ENCODE measurements around the gene KRTAP5-5. TPM values are rescaled to one million over a fixed set of nuclear protein-coding genes. Genes with fewer than 3 reads are reported as not detected.

KRTAP5-5 gene
- total RNA-seq, 1 experiment from 2014 or later: not detected

DNA sequence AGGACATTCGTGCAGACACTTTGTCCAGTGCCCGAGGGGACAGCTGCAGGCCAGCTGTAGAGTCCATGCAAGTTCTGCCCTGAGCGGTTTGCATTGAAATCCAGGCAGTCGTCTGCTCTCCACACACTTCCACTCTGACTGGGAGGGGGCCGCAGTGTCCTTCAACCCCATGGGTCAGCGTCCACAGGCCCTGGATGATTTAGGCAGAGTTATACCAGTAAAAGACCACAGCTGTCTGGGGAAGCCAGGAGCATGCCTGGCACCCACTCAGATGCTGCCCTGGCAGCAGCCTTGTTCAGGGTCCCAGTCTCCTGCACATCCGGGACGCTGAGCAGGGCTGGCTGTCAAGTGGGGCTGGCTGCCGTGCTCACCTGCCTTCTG is 26.5 kb downstream of the KRTAP5-5 start:
- no peak for DNase-seq (ENCODE audit: low spot score)
- no peaks in the 10 kb centered on the region for H3K4me1 Mint-ChIP-seq
- CTCF ChIA-PET: interaction anchor here (1.1 to 4.3 kb wide), 2 partner anchors 37 to 169 kb away, joined by 3 to 121 read pairs; no protein-coding TSS in a partner anchor

More for the DNA sequence above, 26.5 kb downstream of the KRTAP5-5 start:
- no peak overlapping the region for H3K27ac Mint-ChIP-seq
- H3K36me3 Mint-ChIP-seq: no peaks in the 10 kb centered on the region
- no peaks in the 10 kb centered on the region for H3K9me3 Mint-ChIP-seq
- peaks cover 21% of the 10 kb centered on the region for H3K27me3 Mint-ChIP-seq (ENCODE audit: low read depth)
- POLR2A ChIA-PET: no interaction called here
- ATAC-seq: no peak
- no peak overlapping the region for H3K4me3 Mint-ChIP-seq
- TF ChIP-seq E2F5 (CRISPR knock-in tag; IDR thresholded peaks at IDR 0.05) (no peak), ZMAT4 (CRISPR knock-in tag; IDR thresholded peaks at IDR 0.05) (no peak), JAZF1 (CRISPR knock-in tag; IDR thresholded peaks at IDR 0.05) (no peak), FOXJ3 (CRISPR knock-in tag; IDR thresholded peaks at IDR 0.05; ENCODE audit: borderline replicate concordance) (no peak), NFATC4 (CRISPR knock-in tag; IDR thresholded peaks at IDR 0.05) (no peak), ZBTB43 (CRISPR knock-in tag; IDR thresholded peaks at IDR 0.05) (no peak), SMAD4 (CRISPR knock-in tag; IDR thresholded peaks at IDR 0.05) (no peak), CREM (CRISPR knock-in tag; IDR thresholded peaks at IDR 0.05) (no peak), HMGA2 (CRISPR knock-in tag; IDR thresholded peaks at IDR 0.05) (no peak), SP1 (CRISPR knock-in tag; conservative IDR thresholded peaks at IDR 0.05) (no peak), ZNF281 (CRISPR knock-in tag; IDR thresholded peaks at IDR 0.05) (no peak), ATF6 (CRISPR knock-in tag; IDR thresholded peaks at IDR 0.05) (no peak), OVOL2 (CRISPR knock-in tag; IDR thresholded peaks at IDR 0.05; ENCODE audit: borderline replicate concordance) (no peak), FOXK1 (CRISPR knock-in tag; IDR thresholded peaks at IDR 0.05) (no peak), ZNF138 (CRISPR knock-in tag; conservative IDR thresholded peaks at IDR 0.05) (no peak), IRF2 (CRISPR knock-in tag; IDR thresholded peaks at IDR 0.05; ENCODE audit: borderline replicate concordance, low read depth) (no peak)
- TF ChIP-seq, protein P1, sequence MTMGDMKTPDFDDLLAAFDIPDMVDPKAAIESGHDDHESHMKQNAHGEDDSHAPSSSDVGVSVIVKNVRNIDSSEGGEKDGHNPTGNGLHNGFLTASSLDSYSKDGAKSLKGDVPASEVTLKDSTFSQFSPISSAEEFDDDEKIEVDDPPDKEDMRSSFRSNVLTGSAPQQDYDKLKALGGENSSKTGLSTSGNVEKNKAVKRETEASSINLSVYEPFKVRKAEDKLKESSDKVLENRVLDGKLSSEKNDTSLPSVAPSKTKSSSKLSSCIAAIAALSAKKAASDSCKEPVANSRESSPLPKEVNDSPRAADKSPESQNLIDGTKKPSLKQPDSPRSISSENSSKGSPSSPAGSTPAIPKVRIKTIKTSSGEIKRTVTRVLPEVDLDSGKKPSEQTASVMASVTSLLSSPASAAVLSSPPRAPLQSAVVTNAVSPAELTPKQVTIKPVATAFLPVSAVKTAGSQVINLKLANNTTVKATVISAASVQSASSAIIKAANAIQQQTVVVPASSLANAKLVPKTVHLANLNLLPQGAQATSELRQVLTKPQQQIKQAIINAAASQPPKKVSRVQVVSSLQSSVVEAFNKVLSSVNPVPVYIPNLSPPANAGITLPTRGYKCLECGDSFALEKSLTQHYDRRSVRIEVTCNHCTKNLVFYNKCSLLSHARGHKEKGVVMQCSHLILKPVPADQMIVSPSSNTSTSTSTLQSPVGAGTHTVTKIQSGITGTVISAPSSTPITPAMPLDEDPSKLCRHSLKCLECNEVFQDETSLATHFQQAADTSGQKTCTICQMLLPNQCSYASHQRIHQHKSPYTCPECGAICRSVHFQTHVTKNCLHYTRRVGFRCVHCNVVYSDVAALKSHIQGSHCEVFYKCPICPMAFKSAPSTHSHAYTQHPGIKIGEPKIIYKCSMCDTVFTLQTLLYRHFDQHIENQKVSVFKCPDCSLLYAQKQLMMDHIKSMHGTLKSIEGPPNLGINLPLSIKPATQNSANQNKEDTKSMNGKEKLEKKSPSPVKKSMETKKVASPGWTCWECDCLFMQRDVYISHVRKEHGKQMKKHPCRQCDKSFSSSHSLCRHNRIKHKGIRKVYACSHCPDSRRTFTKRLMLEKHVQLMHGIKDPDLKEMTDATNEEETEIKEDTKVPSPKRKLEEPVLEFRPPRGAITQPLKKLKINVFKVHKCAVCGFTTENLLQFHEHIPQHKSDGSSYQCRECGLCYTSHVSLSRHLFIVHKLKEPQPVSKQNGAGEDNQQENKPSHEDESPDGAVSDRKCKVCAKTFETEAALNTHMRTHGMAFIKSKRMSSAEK (CRISPR knock-in tag; IDR thresholded peaks at IDR 0.05; ENCODE audit: borderline replicate concordance): no peak
- TF ChIP-seq, protein P2, sequence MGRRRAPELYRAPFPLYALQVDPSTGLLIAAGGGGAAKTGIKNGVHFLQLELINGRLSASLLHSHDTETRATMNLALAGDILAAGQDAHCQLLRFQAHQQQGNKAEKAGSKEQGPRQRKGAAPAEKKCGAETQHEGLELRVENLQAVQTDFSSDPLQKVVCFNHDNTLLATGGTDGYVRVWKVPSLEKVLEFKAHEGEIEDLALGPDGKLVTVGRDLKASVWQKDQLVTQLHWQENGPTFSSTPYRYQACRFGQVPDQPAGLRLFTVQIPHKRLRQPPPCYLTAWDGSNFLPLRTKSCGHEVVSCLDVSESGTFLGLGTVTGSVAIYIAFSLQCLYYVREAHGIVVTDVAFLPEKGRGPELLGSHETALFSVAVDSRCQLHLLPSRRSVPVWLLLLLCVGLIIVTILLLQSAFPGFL (CRISPR knock-in tag; IDR thresholded peaks at IDR 0.05; ENCODE audit: borderline replicate concordance): no peak
- TF ChIP-seq, protein P3, sequence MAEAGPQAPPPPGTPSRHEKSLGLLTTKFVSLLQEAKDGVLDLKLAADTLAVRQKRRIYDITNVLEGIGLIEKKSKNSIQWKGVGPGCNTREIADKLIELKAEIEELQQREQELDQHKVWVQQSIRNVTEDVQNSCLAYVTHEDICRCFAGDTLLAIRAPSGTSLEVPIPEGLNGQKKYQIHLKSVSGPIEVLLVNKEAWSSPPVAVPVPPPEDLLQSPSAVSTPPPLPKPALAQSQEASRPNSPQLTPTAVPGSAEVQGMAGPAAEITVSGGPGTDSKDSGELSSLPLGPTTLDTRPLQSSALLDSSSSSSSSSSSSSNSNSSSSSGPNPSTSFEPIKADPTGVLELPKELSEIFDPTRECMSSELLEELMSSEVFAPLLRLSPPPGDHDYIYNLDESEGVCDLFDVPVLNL (CRISPR knock-in tag; IDR thresholded peaks at IDR 0.05; ENCODE audit: borderline replicate concordance, low read depth): no peak
